Endothelial cell of umbilical vein (primary cell): Measurements from ENCODE around the gene FAM234B.

Experiments used
- EZH2 ChIP-seq: IDR thresholded peaks from 2 replicates; pipeline ENCODE4 v1.6.1; 2012; ENCODE audit warnings: borderline replicate concordance, low read depth, mild to moderate bottlenecking, moderate library complexity, low read length, inconsistent platforms; ENCODE audit not compliant: severe bottlenecking
- FOS ChIP-seq: IDR thresholded peaks from 2 replicates; pipeline ENCODE4 v1.6.1; 2011; ENCODE audit warnings: mild to moderate bottlenecking, low read length, moderate library complexity, borderline replicate concordance; ENCODE audit not compliant: insufficient read depth
- JUN ChIP-seq: IDR thresholded peaks from 2 replicates; pipeline ENCODE4 v1.6.1; 2011; ENCODE audit warnings: borderline replicate concordance, low read depth; ENCODE audit not compliant: insufficient read length, insufficient read depth
- MYC ChIP-seq: IDR thresholded peaks from one replicate; pipeline ENCODE4 v1.6.1; 2011; ENCODE audit warnings: mild to moderate bottlenecking, low read depth, low read length
- POLR2A ChIP-seq: IDR thresholded peaks from 2 replicates; pipeline ENCODE4 v1.6.1; 2012; ENCODE audit warnings: low read depth, mild to moderate bottlenecking, control low read depth, low read length
- POLR2AphosphoS5 ChIP-seq: IDR thresholded peaks from 2 replicates; pipeline ENCODE4 v1.6.1; 2012; ENCODE audit warnings: low read depth, mild to moderate bottlenecking, control low read depth, low read length, moderate library complexity; ENCODE audit not compliant: insufficient read depth
- TF ChIP-seq, protein P1 (sequence below): IDR thresholded peaks from 2 replicates; pipeline ENCODE4 v1.6.1; 2011; ENCODE audit not compliant: insufficient read depth, insufficient read length
- TF ChIP-seq, protein P2 (sequence below), 2 donors: IDR thresholded peaks; 1 replicate in 1 of 2; 2 replicates in 1 of 2; pipeline ENCODE4 v1.5.1; 2011; ENCODE audit warnings: low read length in 2 of 2, mild to moderate bottlenecking in 2 of 2, moderate library complexity in 2 of 2, control low read depth in 1 of 2, inconsistent platforms in 1 of 2, low read depth in 1 of 2; ENCODE audit not compliant: insufficient read depth in 1 of 2; ENCODE audit errors: extremely low read depth in 1 of 2

GRCh38 chr12:13022851-13023271, 21.3 kb upstream of the FAM234B start:
- TF ChIP-seq EZH2 (no peak), JUN (no peak), POLR2A (no peak), MYC (no peak), POLR2AphosphoS5 (no peak), FOS (no peak)
- TF ChIP-seq, protein P1, sequence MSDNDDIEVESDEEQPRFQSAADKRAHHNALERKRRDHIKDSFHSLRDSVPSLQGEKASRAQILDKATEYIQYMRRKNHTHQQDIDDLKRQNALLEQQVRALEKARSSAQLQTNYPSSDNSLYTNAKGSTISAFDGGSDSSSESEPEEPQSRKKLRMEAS = no peak
- TF ChIP-seq, protein P2, sequence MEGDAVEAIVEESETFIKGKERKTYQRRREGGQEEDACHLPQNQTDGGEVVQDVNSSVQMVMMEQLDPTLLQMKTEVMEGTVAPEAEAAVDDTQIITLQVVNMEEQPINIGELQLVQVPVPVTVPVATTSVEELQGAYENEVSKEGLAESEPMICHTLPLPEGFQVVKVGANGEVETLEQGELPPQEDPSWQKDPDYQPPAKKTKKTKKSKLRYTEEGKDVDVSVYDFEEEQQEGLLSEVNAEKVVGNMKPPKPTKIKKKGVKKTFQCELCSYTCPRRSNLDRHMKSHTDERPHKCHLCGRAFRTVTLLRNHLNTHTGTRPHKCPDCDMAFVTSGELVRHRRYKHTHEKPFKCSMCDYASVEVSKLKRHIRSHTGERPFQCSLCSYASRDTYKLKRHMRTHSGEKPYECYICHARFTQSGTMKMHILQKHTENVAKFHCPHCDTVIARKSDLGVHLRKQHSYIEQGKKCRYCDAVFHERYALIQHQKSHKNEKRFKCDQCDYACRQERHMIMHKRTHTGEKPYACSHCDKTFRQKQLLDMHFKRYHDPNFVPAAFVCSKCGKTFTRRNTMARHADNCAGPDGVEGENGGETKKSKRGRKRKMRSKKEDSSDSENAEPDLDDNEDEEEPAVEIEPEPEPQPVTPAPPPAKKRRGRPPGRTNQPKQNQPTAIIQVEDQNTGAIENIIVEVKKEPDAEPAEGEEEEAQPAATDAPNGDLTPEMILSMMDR (IDR thresholded peaks at IDR 0.05; ENCODE audit: extremely low read depth in 1 of 2, insufficient read depth in 1 of 2, low read depth in 1 of 2, low read length in 2 of 2) = no peak
